ENCODE data around the gene STEAP3. TPM values are rescaled to one million over a fixed set of nuclear protein-coding genes. Genes with fewer than 3 reads are reported as not detected.
A peak's percentile ranks its signal among the peaks of the same experiment; 100 is the strongest.

Gene STEAP3, protein sequence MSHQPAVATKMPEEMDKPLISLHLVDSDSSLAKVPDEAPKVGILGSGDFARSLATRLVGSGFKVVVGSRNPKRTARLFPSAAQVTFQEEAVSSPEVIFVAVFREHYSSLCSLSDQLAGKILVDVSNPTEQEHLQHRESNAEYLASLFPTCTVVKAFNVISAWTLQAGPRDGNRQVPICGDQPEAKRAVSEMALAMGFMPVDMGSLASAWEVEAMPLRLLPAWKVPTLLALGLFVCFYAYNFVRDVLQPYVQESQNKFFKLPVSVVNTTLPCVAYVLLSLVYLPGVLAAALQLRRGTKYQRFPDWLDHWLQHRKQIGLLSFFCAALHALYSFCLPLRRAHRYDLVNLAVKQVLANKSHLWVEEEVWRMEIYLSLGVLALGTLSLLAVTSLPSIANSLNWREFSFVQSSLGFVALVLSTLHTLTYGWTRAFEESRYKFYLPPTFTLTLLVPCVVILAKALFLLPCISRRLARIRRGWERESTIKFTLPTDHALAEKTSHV
- 1 to 10 TPM; 2.5 to 5.9 (median 5.2) TPM for total RNA-seq

DNA sequence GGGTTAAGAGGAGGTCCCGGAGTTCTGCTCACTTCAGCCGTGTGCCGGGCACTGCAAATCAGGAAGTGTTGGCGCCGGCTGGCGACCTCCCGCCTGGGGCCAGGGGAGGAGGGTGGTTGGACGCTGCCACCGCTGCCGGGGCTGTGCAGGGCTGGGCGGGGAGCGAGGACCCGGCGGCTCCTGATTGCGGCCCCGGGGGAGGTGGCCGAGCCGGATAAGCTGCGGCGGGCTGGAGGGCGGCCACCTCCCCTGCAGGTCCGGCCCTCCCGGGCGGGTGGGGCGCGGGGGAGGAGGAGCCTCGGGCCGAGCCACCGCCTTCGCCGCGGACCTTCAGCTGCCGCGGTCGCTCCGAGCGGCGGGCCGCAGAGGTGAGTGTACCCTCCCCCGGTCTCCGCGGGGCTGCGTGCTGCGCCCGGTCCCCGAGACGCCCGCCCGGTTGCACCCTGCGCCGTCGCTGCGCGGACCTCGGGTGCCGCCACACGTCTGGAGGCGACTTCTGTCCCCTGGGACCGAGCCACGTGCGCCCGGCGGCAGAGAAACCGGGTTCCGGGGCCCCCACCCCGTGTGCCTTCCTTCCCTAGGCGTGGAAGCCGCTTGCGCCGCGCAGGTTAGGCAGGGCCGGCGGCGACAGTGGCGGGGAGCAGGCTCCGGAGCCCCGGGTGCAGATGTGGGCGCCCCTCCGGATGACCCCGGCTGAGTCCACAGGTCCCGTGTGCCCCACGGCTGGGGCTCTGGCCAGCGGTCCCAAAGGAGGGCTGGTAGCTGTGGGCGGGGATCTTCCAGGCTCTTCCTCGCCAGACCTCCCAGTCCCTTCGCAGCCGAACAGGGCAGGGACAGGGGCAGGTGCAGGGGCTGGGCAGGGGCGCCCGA, at the start of gene STEAP3:
TSS of gene STEAP3 (plus strand) at position 314 of the 870 bp plus-strand sequence. CDS start 7,179 bp downstream, outside the sequence.
- Histone ChIP-seq H3K27ac (replicated peaks in 1 of 4) (peak within 1 kb of the TSS in 3 of 4 donors; percentile 22 to 52 (median 34)), H3K9me3 (no peaks in the 10 kb centered on the region), H3K4me1 (peaks cover 11 to 26% (median 16%) of the 10 kb centered on the region in 4 donors), H3K27me3 (peaks cover 0 to 11% (median 0%) of the 10 kb centered on the region in 4 donors), H3K4me3 (peak within 1 kb of the TSS; percentile 63 to 78 (median 71)), H3K36me3 (no peaks in the 10 kb centered on the region)
- TF ChIP-seq, protein P1, sequence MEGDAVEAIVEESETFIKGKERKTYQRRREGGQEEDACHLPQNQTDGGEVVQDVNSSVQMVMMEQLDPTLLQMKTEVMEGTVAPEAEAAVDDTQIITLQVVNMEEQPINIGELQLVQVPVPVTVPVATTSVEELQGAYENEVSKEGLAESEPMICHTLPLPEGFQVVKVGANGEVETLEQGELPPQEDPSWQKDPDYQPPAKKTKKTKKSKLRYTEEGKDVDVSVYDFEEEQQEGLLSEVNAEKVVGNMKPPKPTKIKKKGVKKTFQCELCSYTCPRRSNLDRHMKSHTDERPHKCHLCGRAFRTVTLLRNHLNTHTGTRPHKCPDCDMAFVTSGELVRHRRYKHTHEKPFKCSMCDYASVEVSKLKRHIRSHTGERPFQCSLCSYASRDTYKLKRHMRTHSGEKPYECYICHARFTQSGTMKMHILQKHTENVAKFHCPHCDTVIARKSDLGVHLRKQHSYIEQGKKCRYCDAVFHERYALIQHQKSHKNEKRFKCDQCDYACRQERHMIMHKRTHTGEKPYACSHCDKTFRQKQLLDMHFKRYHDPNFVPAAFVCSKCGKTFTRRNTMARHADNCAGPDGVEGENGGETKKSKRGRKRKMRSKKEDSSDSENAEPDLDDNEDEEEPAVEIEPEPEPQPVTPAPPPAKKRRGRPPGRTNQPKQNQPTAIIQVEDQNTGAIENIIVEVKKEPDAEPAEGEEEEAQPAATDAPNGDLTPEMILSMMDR (IDR thresholded peaks at IDR 0.05): no peak
- TF ChIP-seq POLR2A (IDR thresholded peaks at IDR 0.05; ENCODE audit: low read depth): peak; percentile 31
- intact Hi-C loops (cut with DNase I): no loop called here
- no peak for DNase-seq (ENCODE audit: extremely low spot score)
- WGBS: 10% methylated on average over 4 of the region's 89 CpGs

DNA sequence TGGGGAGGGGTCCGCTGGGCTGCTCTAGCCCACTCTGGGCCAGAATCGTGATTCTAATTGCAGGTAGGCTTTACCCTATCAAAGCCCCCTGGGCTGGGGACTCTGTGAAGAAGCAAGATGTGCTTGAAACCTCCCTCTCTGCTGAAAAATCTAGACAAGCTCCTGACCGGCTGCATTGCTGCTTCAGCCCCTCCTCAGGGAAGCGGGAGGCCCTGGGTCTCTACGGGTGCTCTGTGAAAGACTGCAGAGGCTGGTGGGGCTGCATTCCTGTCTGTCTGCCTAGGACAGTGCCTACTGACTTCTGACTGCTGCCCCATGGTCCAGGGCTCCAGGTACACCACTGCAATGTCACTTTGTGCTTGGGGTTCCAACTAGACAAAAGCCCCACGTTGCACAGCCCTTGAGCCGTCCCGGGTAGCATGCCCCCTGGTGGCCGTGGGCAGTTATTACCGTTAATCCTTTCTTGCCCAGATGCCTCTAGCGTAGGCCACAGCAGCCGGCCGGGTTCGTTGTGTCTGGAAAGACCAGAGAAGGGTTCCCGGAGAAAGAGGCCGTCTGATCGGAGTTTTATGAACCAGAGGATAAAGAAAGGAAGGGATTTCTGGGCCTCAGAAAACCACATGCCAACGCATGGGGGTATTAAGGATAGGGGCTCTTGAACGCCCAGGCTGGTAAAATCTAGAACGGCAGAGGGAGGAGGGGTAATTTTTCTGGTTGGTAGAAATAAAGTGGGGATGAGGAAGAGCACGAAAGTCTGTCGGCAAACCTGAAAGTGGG, 49.2 kb upstream of the STEAP3 start:
- intact Hi-C loops (cut with DNase I): no loop called here
- Histone ChIP-seq H3K36me3 (no peaks in the 10 kb centered on the region), H3K4me1 (no peaks in the 10 kb centered on the region), H3K4me3 (no peak overlapping the region), H3K27me3 (peaks cover 0 to 13% (median 0%) of the 10 kb centered on the region in 4 donors), H3K27ac (replicated peaks in 1 of 4) (no peak overlapping the region), H3K9me3 (no peaks in the 10 kb centered on the region)
- no peak for DNase-seq (ENCODE audit: extremely low spot score)
- 85% methylated on average over 13 of the region's 22 CpGs for WGBS
- TF ChIP-seq POLR2AphosphoS5 (IDR thresholded peaks at IDR 0.05) (no peak), EP300 (IDR thresholded peaks at IDR 0.05) (no peak), POLR2A (IDR thresholded peaks at IDR 0.05; ENCODE audit: low read depth) (no peak)
- TF ChIP-seq, protein P1 (IDR thresholded peaks at IDR 0.05): peak; percentile 20 to 49 (median 27)

DNA sequence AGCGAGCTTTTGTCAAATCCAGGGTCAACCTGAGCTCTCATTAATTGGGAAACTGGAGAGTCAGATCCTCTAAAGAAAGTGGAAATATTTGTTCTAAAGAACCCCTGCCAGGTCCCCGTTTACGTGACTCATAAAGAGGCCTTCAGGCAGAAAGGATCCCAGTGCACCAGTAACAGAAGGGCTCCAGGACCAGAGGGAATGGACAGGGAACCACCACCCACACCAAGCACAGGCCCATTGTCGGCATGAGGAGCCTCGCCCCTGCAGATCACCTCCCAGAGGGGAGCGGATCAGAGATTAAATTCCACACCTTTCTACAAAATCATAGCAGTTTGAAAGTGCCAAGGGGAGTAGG, 48.7 kb upstream of the STEAP3 start:
- no peak for DNase-seq (ENCODE audit: extremely low spot score)
- intact Hi-C loops (cut with DNase I): no loop called here
- Histone ChIP-seq H3K4me3 (no peak overlapping the region), H3K36me3 (no peaks in the 10 kb centered on the region), H3K9me3 (no peaks in the 10 kb centered on the region), H3K27me3 (peaks cover 0 to 8% (median 0%) of the 10 kb centered on the region in 4 donors), H3K4me1 (no peaks in the 10 kb centered on the region), H3K27ac (replicated peaks in 1 of 4) (no peak overlapping the region)
- TF ChIP-seq, protein P1 (IDR thresholded peaks at IDR 0.05): no peak
- TF ChIP-seq EP300 (IDR thresholded peaks at IDR 0.05): no peak
- no peak for TF ChIP-seq POLR2A (IDR thresholded peaks at IDR 0.05; ENCODE audit: low read depth)
- no peak for TF ChIP-seq POLR2AphosphoS5 (IDR thresholded peaks at IDR 0.05)
- WGBS: 91% methylated on average over 6 of the region's 6 CpGs

DNA sequence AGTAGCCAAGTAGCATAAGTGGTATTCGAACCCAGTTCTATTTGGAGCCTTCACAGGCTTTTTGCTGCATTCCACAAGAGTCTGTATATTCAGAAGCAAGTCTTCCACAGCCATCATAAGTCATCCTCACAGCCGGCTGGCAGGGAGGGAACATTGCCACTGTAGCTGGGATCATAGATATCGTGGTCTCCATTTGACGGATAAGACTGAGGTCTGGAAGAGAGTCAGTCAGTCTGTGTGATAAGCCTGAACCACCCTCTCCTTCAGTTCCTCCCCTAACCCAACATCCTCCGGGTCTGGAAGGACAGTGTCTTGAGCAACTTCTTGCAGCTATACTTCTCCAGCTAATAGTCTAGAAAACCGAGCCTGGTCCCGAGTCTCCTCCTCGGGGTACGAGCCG, 48.1 kb upstream of the STEAP3 start:
- Histone ChIP-seq H3K27ac (replicated peaks in 1 of 4) (no peak overlapping the region), H3K4me3 (no peak overlapping the region), H3K27me3 (peaks cover 0 to 2% (median 0%) of the 10 kb centered on the region in 4 donors), H3K36me3 (no peaks in the 10 kb centered on the region), H3K4me1 (no peaks in the 10 kb centered on the region), H3K9me3 (no peaks in the 10 kb centered on the region)
- intact Hi-C loops (cut with DNase I): no loop called here
- no peak for DNase-seq (ENCODE audit: extremely low spot score)
- TF ChIP-seq POLR2AphosphoS5 (IDR thresholded peaks at IDR 0.05) (no peak), EP300 (IDR thresholded peaks at IDR 0.05) (no peak), POLR2A (IDR thresholded peaks at IDR 0.05; ENCODE audit: low read depth) (no peak)
- TF ChIP-seq, protein P1 (IDR thresholded peaks at IDR 0.05): no peak
- 86% methylated on average over 5 of the region's 10 CpGs for WGBS

All from esophagus muscularis mucosa (tissue), 4 donors.